ENCODE measurements around the gene RFNG. TPM values are rescaled to one million over a fixed set of nuclear protein-coding genes. Genes with fewer than 3 reads are reported as not detected.
A peak's percentile ranks its signal among the peaks of the same experiment; 100 is the strongest.

The RFNG gene
- total RNA-seq, 1 donor, result 46.3 TPM

GRCh38 chr17:82097184-82097918 lies 45.7 kb upstream of the RFNG start:
- H3K27ac ChIP-seq (ENCODE audit: low read depth, low read length), result peak overlapping the region; percentile 51
- peaks cover 25% of the 10 kb centered on the region for H4K20me1 ChIP-seq (ENCODE audit: insufficient read depth, low read length)
- peak; percentile 99 for DNase-seq (ENCODE audit: insufficient read length, low spot score, missing footprints)
- no peaks in the 10 kb centered on the region for H3K27me3 ChIP-seq (ENCODE audit: insufficient read depth, low read length)
- H2AFZ ChIP-seq (ENCODE audit: low read length), result no peak overlapping the region
- H3K4me1 ChIP-seq (ENCODE audit: insufficient read depth, low read length), result peaks cover 17% of the 10 kb centered on the region
- peak overlapping the region; percentile 91 for H3K4me2 ChIP-seq (ENCODE audit: insufficient read depth, low read length)
- H3K9me3 ChIP-seq (ENCODE audit: low read depth, low read length), result no peaks in the 10 kb centered on the region
- TF ChIP-seq CTCF (IDR thresholded peaks at IDR 0.05; ENCODE audit: extremely low read depth, low read depth, low read length), result no peak
- peaks cover 37% of the 10 kb centered on the region for H3K79me2 ChIP-seq (ENCODE audit: insufficient read depth, low read length)
- peaks cover 25% of the 10 kb centered on the region for H3K36me3 ChIP-seq (ENCODE audit: insufficient read depth, low read length)
- peak overlapping the region; percentile 78 for H3K4me3 ChIP-seq (ENCODE audit: insufficient read depth, low read length)

- peak overlapping the region; percentile 91 for H3K4me2 ChIP-seq (ENCODE audit: insufficient read depth, low read length)
- no peak overlapping the region for H2AFZ ChIP-seq (ENCODE audit: low read length)
- peaks cover 25% of the 10 kb centered on the region for H4K20me1 ChIP-seq (ENCODE audit: insufficient read depth, low read length)
- no peaks in the 10 kb centered on the region for H3K9me3 ChIP-seq (ENCODE audit: low read depth, low read length)
- H3K4me1 ChIP-seq (ENCODE audit: insufficient read depth, low read length), result peaks cover 17% of the 10 kb centered on the region
- DNase-seq (ENCODE audit: insufficient read length, low spot score, missing footprints), result peak; percentile 91
- H3K27ac ChIP-seq (ENCODE audit: low read depth, low read length), result peak overlapping the region; percentile 51
- H3K79me2 ChIP-seq (ENCODE audit: insufficient read depth, low read length), result peaks cover 37% of the 10 kb centered on the region
- H3K27me3 ChIP-seq (ENCODE audit: insufficient read depth, low read length), result no peaks in the 10 kb centered on the region
- H3K36me3 ChIP-seq (ENCODE audit: insufficient read depth, low read length), result peaks cover 31% of the 10 kb centered on the region
- TF ChIP-seq CTCF (IDR thresholded peaks at IDR 0.05; ENCODE audit: extremely low read depth, low read depth, low read length), result no peak
- peak overlapping the region; percentile 78 for H3K4me3 ChIP-seq (ENCODE audit: insufficient read depth, low read length)
Observed at GRCh38 chr17:82096709-82097183, 45.1 kb upstream of the RFNG start.

- Histone ChIP-seq H3K4me3 (ENCODE audit: insufficient read depth, low read length) (peak overlapping the region; percentile 78), H3K27ac (ENCODE audit: low read depth, low read length) (no peak overlapping the region), H3K79me2 (ENCODE audit: insufficient read depth, low read length) (peaks cover 37% of the 10 kb centered on the region), H3K9me3 (ENCODE audit: low read depth, low read length) (no peaks in the 10 kb centered on the region), H4K20me1 (ENCODE audit: insufficient read depth, low read length) (peaks cover 25% of the 10 kb centered on the region), H3K4me2 (ENCODE audit: insufficient read depth, low read length) (peak overlapping the region; percentile 91), H2AFZ (ENCODE audit: low read length) (no peak overlapping the region), H3K4me1 (ENCODE audit: insufficient read depth, low read length) (peaks cover 17% of the 10 kb centered on the region), H3K36me3 (ENCODE audit: insufficient read depth, low read length) (peaks cover 34% of the 10 kb centered on the region), H3K27me3 (ENCODE audit: insufficient read depth, low read length) (no peaks in the 10 kb centered on the region)
- DNase-seq (ENCODE audit: insufficient read length, low spot score, missing footprints), result peak; percentile 79
- TF ChIP-seq CTCF (IDR thresholded peaks at IDR 0.05; ENCODE audit: extremely low read depth, low read depth, low read length), result no peak
Observed at GRCh38 chr17:82095777-82096708, 44.4 kb upstream of the RFNG start.
